Right atrium auricular region (tissue), 2 donors: ENCODE results near the gene TMEM221. TPM values are rescaled to one million over a fixed set of nuclear protein-coding genes. Genes with fewer than 3 reads are reported as not detected.

Experiments
- DNase-seq: peaks from one replicate; pipeline ENCODE4 v3.0.0-alpha.2; 2019; ENCODE audit warnings: low spot score
- H3K27ac ChIP-seq, 2 donors: fragments of 200-600 bp; sonication (generic); 1 replicate in 1 of 2; 2 replicates in 1 of 2; pipeline ENCODE4 v1.5.1; 2016 to 2019
- H3K27me3 ChIP-seq, 2 donors: fragments of 200-600 bp; sonication (generic); one replicate each; pipeline versions ENCODE4 v1.5.1 to v1.6.0; 2017 to 2019
- H3K36me3 ChIP-seq: fragments of 200-600 bp; sonication (generic); one replicate; pipeline ENCODE4 v1.5.1; 2016
- H3K4me1 ChIP-seq, 2 donors: fragments of 200-600 bp; sonication (generic); one replicate each; pipeline versions ENCODE4 v1.5.1 to v1.6.0; 2017 to 2019
- H3K4me3 ChIP-seq, 2 donors: fragments of 200-600 bp; sonication (generic); 1 replicate in 1 of 2; 2 replicates in 1 of 2; pipeline ENCODE4 v1.5.1; 2017 to 2019; ENCODE audit warnings: mild to moderate bottlenecking in 1 of 2, moderate library complexity in 1 of 2
- H3K9me3 ChIP-seq, 2 donors: fragments of 200-600 bp; sonication (generic); one replicate each; pipeline ENCODE4 v1.5.1; 2019
- CTCF ChIP-seq, 2 donors: fragments of 200-600 bp; sonication (generic); IDR thresholded peaks; one replicate each; pipeline ENCODE4 v1.5.1; 2019; ENCODE audit warnings: antibody characterized with exemption in 2 of 2
- total RNA-seq, 2 donors: library from RNA; depleted of rRNA; stranded (reverse); fragments of >200 nt; gene quantifications; one replicate each; pipeline ENCODE4 v1.1.0, GENCODE V29; 2016

The TMEM221 gene
- total RNA-seq, 2 donors from 2014 or later, result 0.30 to 0.51 TPM

DNA sequence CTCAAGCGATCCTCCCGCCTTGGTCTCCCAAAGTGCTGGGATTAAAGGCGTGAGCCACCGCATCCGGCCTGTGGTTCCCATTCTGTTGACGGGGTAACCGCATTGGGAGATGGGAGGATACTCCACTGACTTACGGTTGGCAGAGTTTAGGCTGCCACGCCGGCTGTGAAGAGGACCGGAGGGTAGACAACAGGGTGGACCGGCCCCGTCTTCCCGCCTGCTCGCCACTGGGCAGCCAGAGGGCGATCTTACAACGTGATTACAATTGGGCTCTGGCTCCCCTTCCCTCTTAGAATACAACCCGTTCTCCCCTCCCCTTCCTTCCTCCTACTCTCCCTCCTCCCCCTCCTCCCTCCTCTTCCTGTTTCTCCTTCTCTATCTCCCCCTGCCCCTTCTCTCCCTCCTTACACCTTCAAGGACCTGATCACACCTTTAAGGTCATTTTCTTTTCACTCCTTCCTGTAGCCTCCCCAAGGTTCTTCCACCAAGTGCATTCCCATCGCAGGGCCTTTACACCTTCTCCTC, 53.5 kb downstream of the TMEM221 start:
- Histone ChIP-seq H3K27ac (no peak overlapping the region), H3K27me3 (no peaks in the 10 kb centered on the region), H3K4me1 (peaks cover 0 to 29% of the 10 kb centered on the region in 2 donors), H3K36me3 (no peaks in the 10 kb centered on the region), H3K4me3 (no peak overlapping the region), H3K9me3 (peaks cover 0 to under 1% of the 10 kb centered on the region in 2 donors)
- peak; percentile 17 to 67 for TF ChIP-seq CTCF (IDR thresholded peaks at IDR 0.05)
- DNase-seq, result no peak

DNA sequence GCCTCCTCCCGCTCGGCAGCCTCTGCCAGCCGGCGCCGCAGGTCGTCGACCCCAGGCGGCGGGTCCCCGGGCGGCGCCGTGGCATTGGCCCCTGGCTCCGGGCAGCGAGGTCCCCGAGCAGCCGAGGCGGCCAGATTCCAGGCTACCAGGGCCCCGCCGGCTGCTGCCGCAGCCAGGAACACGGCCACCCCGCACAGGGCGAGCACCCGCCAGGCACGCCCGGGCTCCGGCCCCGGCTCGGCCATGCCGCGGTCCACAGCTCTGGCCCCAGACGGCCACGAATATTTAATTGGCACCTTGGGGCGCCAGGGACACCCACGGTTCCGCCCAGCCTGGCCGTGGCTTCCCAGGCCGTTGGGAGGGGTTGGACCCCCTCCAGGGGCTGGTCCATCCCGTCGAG, 54.6 kb downstream of the TMEM221 start, which contains the start of gene CCDC194:
TSS of gene CCDC194 (minus strand) at position 283 of the 400 bp plus-strand sequence. CDS start at position 245, 38 bp downstream.
- Histone ChIP-seq H3K4me1 (peaks cover 0 to 29% of the 10 kb centered on the region in 2 donors), H3K27me3 (no peaks in the 10 kb centered on the region), H3K9me3 (peaks cover 0 to 8% of the 10 kb centered on the region in 2 donors), H3K4me3 (no peak within 1 kb of the TSS), H3K36me3 (no peaks in the 10 kb centered on the region), H3K27ac (no peak within 1 kb of the TSS)
- TF ChIP-seq CTCF (IDR thresholded peaks at IDR 0.05), result no peak
- DNase-seq, result no peak

DNA sequence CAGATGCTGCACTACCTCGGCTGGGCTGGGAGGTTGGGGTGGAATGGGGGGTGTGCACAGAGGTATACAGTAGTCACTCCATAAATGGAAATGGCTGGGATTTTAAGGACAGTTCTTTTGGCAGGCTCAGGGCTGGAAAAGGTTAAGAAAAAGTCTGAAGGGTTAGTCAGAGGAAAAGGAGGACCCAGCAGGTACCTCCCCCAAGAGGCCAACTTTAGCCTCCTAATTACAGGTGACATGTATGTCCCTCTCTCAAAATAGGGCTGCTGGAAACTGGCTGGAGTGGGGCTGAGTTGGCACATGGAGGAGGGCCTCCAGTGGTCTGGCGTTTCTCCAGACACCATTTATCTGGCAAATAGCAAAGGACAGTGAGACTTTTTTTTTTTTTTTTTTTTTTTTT, 55.5 kb downstream of the TMEM221 start:
- Histone ChIP-seq H3K36me3 (no peaks in the 10 kb centered on the region), H3K27me3 (no peaks in the 10 kb centered on the region), H3K4me1 (peaks cover 0 to 29% of the 10 kb centered on the region in 2 donors), H3K27ac (no peak overlapping the region), H3K9me3 (peaks cover 0 to 8% of the 10 kb centered on the region in 2 donors), H3K4me3 (no peak overlapping the region)
- DNase-seq, result no peak
- no peak for TF ChIP-seq CTCF (IDR thresholded peaks at IDR 0.05)

DNA sequence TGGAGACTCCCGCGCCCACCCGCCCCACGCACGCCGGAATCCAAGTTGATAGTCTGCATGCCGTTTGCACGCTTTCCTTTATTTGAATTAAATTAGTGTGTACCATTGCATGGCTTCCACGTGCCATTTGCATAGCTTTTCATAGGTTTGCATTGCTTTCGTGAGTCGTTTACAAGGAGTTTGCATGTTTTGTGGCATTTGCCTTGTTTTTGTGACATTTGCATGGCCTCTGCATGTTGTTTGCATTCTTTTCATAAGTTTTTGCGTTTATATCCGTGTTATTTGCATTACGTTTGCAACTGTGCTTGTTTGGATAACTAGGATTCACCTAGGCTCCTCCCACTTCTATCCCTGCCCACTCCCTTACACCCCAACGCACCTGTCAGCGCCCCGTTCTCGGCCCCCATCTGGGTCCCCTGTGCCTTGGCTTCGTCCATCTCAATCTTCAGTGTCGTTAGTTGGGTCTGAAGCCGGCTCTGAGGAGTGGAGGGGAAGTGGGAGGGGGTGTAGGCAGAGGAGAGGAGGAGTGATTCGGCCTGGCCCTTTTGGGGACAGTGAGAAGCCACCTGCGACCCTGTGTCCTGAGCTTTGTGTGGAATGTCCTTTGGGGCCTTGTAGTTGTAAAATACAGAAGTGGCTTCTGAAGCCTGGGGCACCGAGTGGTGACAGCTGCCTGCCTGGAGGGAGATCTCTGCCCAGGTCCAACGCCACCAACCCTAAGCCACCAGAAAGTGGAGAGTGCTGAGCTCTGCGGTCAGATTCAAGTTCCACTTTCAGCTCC, 56.9 kb downstream of the TMEM221 start:
- Histone ChIP-seq H3K9me3 (peaks cover 0 to 8% of the 10 kb centered on the region in 2 donors), H3K27ac (no peak overlapping the region), H3K4me3 (peak overlapping the region in 1 of 2 donors; percentile 60), H3K36me3 (no peaks in the 10 kb centered on the region), H3K27me3 (no peaks in the 10 kb centered on the region), H3K4me1 (peaks cover 0 to 29% of the 10 kb centered on the region in 2 donors)
- TF ChIP-seq CTCF (IDR thresholded peaks at IDR 0.05), result peak in 1 of 2 donors; percentile 26
- DNase-seq, result no peak

GRCh38 chr19:17390665-17391370, 57.6 kb downstream of the TMEM221 start:
- Histone ChIP-seq H3K36me3 (no peaks in the 10 kb centered on the region), H3K9me3 (peaks cover 0 to 8% of the 10 kb centered on the region in 2 donors), H3K27me3 (no peaks in the 10 kb centered on the region), H3K4me3 (peak overlapping the region; percentile 33 to 60), H3K4me1 (peaks cover 0 to 32% of the 10 kb centered on the region in 2 donors), H3K27ac (peak overlapping the region in 1 of 2 donors; percentile 35)
- TF ChIP-seq CTCF (IDR thresholded peaks at IDR 0.05), result peak; percentile 61 to 91
- DNase-seq, result peak; percentile 87
